Measurements from ENCODE around the gene SEMA3G. TPM values are rescaled to one million over a fixed set of nuclear protein-coding genes. Genes with fewer than 3 reads are reported as not detected.

SEMA3G gene
- total RNA-seq, 4 donors from 2014 or later: 6.7 to 33.9 (median 20.3) TPM

GRCh38 chr3:52435246-52436101 is 9.4 kb downstream of the SEMA3G start:
- no peak for ATAC-seq
- H3K9me3 ChIP-seq: no peaks in the 10 kb centered on the region
- H3K36me3 ChIP-seq: no peaks in the 10 kb centered on the region
- H3K27ac ChIP-seq: peak overlapping the region in 1 of 4 donors; percentile 30
- TF ChIP-seq CTCF (IDR thresholded peaks at IDR 0.05) (no peak), POLR2A (IDR thresholded peaks at IDR 0.05) (no peak)
- 89% methylated on average over 7 of the region's 32 CpGs; no CpG with 5 or more reads in 1 of the 2 donors for WGBS, 2 donors (ENCODE audit: low coverage in 1 of 2)
- no peak overlapping the region for H3K4me3 ChIP-seq
- no peaks in the 10 kb centered on the region for H3K27me3 ChIP-seq
- H3K4me1 ChIP-seq: peaks cover 0 to 17% (median 0%) of the 10 kb centered on the region in 3 donors

GRCh38 chr3:52434491-52435115 is 10.3 kb downstream of the SEMA3G start:
- Histone ChIP-seq H3K27ac (peak overlapping the region in 2 of 4 donors; percentile 6 to 30), H3K4me3 (no peak overlapping the region), H3K9me3 (no peaks in the 10 kb centered on the region), H3K36me3 (no peaks in the 10 kb centered on the region), H3K4me1 (peaks cover 0 to 17% (median 0%) of the 10 kb centered on the region in 3 donors), H3K27me3 (no peaks in the 10 kb centered on the region)
- ATAC-seq: no peak
- TF ChIP-seq POLR2AphosphoS5 (IDR thresholded peaks at IDR 0.05): no peak
- TF ChIP-seq POLR2A (IDR thresholded peaks at IDR 0.05): no peak
- TF ChIP-seq CTCF (IDR thresholded peaks at IDR 0.05): no peak
- no peak for TF ChIP-seq EP300 (IDR thresholded peaks at IDR 0.05)
- WGBS, 2 donors (ENCODE audit: low coverage in 1 of 2): no CpG with 5 or more reads among the region's 9 CpGs

GRCh38 chr3:52433996-52434479 is 10.9 kb downstream of the SEMA3G start:
- TF ChIP-seq POLR2A (IDR thresholded peaks at IDR 0.05) (no peak), POLR2AphosphoS5 (IDR thresholded peaks at IDR 0.05) (no peak), CTCF (IDR thresholded peaks at IDR 0.05) (no peak), EP300 (IDR thresholded peaks at IDR 0.05) (no peak)
- H3K27me3 ChIP-seq: no peaks in the 10 kb centered on the region
- peaks cover 0 to 19% (median 0%) of the 10 kb centered on the region in 3 donors for H3K4me1 ChIP-seq
- no peaks in the 10 kb centered on the region for H3K9me3 ChIP-seq
- peak overlapping the region in 3 of 4 donors; percentile 12 to 32 (median 25) for H3K27ac ChIP-seq
- no peak for ATAC-seq
- H3K36me3 ChIP-seq: no peaks in the 10 kb centered on the region
- H3K4me3 ChIP-seq: no peak overlapping the region
- WGBS, 2 donors (ENCODE audit: low coverage in 1 of 2): 79% methylated on average over 6 of the region's 6 CpGs; no CpG with 5 or more reads in 1 of the 2 donors

- no peaks in the 10 kb centered on the region for H3K27me3 ChIP-seq
- H3K4me1 ChIP-seq: peaks cover 0 to 24% (median 0%) of the 10 kb centered on the region in 3 donors
- H3K36me3 ChIP-seq: no peaks in the 10 kb centered on the region
- H3K27ac ChIP-seq: peak overlapping the region in 3 of 4 donors; percentile 12 to 32 (median 31)
- 64 to 70% methylated on average over 6 to 9 of the region's 10 CpGs for WGBS, 2 donors (ENCODE audit: low coverage in 1 of 2)
- no peak overlapping the region for H3K4me3 ChIP-seq
- H3K9me3 ChIP-seq: no peaks in the 10 kb centered on the region
- no peak for TF ChIP-seq POLR2A (IDR thresholded peaks at IDR 0.05)
- no peak for TF ChIP-seq CTCF (IDR thresholded peaks at IDR 0.05)
- TF ChIP-seq POLR2AphosphoS5 (IDR thresholded peaks at IDR 0.05): no peak
- TF ChIP-seq EP300 (IDR thresholded peaks at IDR 0.05): no peak
- no peak for ATAC-seq
Measured at GRCh38 chr3:52433328-52433995, 11.4 kb downstream of the SEMA3G start.

Data from gastroesophageal sphincter (tissue), 4 donors.